NCI-H2196 treated with DMSO at 0.1 percent for 48 hours (cell line): ENCODE measurements around the gene ISG15.
A peak's percentile ranks its signal among the peaks of the same experiment; 100 is the strongest.

Experiments used
- DNase-seq: peaks from one replicate; lab custom pipeline; 2025; ENCODE audit not compliant: unreplicated experiment; lab: John Stamatoyannopoulos, UW

Gene ISG15

DNA sequence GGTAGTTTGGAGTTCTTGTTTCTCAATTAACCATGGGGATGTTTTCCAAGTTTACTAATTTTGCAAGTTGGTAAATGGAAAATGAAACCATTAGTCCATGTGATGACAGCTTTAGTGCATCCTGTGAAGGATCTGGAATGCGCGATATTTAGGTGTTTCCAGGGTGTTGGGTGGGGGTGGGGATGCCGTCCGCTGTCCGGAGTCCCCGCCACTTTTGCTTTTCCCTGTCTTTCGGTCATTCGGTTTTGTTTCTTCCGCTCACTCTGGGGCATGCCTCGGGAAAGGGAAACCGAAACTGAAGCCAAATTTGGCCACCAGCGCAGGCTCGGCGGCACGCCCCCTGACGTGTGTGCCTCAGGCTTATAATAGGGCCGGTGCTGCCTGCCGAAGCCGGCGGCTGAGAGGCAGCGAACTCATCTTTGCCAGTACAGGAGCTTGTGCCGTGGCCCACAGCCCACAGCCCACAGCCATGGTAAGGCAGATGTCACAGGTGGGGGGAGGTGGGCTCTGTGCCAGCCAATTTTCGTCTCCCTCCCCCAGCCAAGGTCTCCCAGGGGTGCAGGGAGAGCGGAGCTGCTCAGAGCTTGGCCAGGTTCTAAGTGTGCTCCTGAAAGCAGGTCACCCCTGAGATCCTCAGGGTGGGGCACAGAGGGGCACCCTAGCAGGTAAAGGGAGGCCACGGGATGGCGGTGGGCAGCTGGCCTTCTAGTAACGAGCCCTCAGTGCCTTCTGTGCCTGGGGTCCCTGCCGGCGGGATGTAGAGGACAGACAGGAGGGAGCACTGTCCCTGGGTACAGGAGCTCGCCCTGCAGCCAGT, at the start of gene ISG15:
TSS of gene ISG15 (plus strand) at position 393 of the 817 bp plus-strand sequence. CDS start at position 470, 77 bp downstream.
- peak; percentile 86 for DNase-seq

DNA sequence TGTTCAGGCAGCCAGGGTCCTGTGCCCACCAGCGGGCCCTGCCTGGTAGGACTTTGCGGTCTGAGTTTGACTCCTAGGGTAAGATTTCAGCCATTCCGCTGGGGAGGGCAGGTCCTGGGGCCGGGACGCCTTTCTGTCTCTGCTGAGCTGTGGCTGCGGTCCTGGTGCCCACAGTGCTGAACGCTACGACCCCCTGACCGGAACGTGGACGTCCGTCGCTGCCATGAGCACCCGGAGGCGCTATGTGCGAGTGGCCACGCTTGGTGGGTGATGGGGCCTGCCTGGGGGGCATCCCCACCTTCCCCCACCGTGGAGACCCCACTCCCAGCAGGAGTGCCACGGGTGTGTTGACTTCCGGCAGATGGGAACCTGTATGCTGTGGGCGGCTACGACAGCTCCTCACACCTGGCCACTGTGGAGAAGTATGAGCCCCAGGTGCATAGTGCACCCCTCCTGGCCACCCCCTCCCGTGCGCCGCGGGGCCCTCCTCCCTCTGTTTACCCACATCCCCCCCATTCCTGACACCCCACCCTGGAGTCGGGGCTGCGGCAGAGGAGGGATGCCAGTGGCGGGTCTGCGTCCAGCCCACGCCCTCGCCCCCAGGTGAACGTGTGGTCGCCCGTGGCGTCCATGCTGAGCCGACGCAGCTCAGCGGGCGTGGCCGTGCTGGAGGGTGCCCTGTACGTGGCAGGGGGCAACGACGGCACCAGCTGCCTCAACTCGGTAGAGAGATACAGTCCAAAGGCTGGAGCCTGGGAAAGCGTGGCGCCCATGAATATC, 49.4 kb upstream of the ISG15 start:
- DNase-seq, result no peak

DNA sequence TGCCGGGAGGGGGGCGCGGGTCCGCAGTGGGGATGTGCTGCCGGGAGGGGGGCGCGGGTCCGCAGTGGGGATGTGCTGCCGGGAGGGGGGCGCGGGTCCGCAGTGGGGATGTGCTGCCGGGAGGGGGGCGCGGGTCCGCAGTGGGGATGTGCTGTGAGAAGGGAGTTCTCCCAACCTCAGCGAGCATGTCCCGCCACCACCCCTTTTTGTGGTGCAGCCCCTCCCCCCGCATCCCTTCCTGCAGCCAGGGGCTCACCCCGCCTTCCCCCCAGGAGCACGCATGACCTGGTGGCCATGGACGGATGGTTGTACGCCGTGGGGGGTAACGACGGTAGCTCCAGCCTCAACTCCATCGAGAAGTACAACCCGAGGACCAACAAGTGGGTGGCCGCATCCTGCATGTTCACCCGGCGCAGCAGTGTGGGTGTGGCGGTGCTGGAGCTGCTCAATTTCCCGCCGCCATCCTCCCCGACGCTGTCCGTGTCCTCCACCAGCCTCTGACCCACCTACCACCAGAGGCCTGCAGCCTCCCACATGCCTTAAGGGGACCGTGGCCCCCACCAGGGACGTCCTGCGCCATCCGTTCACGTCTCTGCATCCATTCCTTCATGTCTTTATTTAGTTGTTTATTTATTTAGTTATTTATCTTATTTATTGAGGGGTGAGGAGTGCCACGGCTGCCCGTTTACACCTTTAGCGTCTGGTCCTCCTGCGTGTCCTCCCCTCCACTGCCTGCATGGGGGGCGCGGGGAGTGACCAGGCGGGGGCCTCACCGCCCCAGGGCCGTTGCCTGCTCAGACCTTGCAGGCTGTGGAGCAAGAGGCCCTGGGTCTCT, 48.4 kb upstream of the ISG15 start:
- no peak for DNase-seq

DNA sequence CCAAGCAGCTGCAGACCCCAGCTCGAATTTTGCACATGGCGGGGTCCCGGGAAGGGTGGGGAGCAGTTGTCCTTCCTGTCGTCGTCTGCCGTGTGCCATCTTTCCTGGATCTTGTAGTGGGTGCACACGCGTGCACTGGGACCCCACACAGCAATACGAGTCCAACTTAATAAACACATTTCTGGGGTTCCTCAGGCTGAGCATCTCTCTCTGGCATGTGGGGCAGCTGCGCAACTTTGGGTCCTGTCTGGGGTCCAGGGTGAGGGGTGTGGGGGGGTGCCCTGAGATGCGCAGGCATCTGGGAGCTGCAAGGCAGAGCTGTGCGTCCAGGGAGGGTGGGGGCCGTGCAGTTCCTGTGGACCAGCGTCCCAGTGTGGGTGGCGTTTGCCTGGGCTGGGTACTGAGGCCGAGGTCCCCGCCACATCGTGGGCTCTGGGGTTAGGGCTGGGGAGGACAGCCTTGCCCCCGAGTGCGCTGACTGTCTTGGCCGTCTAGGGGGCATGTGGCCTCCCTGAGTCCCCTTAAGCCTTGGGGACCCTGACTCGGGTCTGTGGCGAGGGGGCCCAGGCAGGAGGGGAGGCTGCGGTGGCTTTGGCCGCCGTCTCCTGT, 47.7 kb upstream of the ISG15 start:
- DNase-seq, result no peak

DNA sequence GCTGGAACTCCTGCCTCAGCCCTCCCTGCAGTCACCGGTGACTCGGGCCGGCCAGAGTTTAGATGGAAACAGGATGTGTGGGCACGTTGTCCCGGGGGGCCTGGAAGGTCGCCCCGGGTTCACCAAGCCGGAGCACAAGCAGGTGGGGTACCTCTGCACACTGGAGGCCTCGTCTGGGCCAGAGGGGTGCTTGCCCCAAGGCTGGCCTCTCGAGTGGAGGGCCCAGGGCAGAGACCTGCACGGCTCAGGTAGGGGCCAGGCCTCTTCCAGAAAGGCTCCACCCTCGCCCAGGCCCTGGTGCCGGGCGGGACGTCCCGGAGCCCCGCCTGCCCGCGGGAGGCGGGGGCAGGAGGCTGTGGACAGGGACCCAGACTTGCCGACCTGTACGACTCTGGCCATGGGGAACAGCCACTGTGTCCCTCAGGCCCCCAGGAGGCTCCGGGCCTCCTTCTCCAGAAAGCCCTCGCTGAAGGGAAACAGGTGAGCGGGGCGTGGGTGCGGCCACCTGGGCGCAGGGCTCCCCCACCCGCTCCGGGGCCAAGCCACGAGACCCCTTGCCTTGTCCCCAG, 47.1 kb upstream of the ISG15 start, which contains the start of gene PLEKHN1:
TSS of gene PLEKHN1 (plus strand) at position 348 of the 569 bp plus-strand sequence. CDS start at position 398, 50 bp downstream.
- no peak for DNase-seq

DNA sequence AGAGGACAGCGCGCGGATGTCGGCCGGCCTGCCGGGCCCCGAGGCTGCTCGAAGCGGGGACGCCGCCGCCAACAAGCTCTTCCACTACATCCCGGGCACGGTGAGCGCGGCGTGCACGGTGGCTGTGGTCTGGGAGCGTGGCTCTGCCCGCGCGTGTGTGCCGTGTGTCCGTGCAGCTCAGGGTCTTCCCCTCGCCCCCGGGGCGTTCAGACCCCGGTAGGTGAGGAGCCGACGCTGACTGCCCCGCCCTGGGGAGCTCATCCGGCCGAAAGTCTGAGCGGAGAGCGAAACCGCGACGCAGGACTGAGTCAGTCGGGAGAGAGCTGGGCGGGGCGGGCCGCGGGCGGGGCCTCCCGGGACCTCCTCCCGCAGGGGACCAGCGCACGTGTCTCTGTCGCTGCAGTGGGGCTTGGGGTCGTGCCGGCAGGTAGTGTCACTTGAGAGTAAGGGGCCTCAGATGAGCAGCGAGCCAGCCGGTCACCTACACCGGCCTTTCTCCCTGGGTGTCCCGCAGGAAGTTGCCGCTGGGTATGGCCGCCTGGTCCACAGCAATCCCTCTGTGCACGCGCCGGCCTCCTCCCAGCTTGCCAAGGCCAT, 46.5 kb upstream of the ISG15 start:
- DNase-seq, result no peak

DNA sequence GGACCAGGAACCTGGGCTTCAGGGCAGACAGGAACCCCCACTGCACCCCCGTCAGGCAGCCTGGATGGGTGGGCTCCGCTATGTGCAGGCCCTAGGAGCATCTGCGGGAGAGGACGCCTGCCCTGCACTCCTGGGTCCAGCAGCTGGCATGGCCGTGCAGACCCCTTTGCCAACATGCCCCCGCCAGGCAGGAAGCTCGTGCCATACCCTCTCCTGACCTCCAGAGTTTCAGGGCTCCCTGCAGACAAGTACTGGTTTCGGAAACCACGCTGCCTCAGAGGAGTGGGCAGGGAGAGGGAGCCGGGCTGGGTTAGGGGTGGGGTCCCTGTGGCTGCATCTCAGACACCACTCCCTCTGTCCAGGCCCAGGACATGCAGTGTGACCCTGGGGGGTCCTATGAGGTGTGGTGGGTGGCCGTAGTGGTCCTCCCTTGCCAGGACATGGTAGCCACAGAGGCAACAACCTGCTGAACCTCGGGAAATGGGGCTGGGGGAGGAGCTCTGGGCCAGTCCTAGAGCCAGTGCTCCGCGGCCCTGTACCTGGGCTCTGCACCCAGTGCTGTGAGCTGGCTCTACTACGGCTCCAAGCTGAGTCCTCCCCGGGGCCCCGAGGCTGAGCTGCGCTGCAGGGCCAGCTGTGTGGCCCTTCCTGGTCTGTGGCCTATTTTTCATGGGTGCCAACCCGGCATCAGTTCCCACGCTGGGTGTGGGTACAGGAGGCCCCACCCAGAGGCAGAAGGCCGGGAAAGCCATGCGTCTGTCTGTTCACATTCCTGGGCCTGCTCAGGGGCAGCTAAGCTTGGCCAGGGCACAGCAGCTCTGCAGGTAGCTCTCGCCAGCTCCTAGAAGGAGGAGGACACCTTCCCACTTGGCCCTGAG, 45.6 kb upstream of the ISG15 start:
- no peak for DNase-seq

DNA sequence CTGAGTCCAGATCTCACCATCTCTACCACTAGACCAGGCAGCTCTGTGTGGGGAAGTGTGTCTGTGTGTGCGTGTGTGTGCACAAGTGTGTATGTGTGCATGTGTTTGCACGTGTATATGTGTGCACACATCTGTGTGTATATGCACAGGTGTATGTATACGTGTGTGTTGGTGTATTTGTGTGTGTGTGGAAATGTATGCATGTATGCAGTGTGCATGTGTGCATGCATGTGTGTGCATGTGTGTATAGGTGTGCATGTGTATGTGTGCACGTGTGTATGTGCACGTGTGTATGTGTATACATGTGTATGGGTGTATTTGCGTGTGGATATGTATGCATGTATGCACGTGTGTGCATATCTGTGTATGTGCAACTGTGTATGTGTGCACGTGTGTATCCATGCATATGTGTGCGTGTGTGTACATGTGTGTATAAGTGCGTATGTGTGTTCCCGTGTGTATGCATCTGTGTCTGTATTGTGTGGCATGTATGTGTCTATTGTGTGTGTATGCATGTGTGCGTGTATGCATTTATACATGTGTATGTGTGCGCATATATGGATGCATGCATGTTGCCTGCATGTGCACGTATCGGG, 43.9 kb upstream of the ISG15 start:
- DNase-seq, result no peak

DNA sequence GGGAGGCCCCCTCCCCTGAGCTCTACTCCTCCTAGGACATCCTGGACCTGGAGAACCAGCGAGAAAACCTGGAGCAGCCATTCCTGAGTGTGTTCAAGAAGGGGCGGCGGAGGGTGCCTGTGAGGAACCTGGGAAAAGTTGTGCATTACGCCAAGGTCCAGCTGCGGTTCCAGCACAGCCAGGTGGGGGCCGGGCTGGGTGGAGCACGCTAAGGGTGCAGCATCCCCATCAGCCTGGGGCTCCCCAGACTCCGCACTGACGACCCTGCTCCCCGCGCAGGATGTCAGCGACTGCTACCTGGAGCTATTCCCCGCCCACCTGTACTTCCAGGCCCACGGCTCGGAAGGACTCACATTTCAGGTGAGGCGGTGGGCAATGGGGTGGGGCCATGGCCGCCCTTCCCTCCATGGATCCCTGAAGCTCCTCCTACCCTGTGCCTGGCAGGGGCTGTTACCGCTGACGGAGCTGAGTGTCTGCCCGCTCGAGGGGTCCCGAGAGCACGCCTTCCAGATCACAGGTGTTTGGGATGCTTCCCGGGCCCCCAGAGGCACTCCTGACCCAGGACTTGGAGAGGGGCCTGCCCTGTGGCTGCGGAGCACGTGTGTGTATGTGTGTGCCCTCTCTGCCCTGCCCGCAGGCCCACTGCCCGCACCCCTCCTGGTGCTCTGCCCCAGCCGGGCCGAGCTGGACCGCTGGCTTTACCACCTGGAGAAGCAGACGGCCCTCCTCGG, 42.9 kb upstream of the ISG15 start:
- no peak for DNase-seq

DNA sequence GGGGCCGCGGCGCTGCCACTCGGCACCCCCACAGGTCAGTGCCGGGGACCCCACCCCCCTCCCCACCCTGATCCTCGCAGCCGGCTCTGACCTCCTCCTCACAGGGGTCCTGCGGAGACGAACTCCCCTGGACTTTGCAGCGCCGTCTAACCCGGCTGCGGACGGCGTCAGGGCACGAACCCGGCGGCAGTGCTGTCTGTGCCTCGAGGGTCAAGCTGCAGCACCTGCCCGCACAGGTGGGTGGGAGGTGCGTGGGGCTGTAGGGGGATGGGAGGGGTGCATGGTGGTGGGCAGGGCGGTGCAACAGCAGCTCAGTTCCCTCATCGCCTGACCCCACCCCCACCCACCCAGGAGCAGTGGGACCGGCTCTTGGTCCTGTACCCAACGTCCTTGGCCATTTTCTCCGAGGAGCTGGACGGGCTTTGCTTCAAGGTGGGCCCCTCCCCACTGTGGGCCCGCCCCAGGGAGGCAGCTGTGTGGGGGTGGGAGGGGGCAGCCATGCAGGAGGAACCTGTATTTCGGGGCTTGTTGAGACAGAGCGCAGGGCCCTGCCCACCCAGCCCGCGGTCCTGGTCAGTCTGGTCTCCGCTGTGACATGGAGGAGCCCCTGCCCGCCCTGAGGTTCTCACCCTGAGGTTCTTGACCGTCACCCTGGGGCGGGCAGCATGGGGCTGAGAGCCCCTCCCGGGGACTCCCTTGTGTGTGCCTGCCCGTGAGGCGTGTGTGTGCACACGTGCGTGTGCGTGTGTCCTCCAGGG, 42.1 kb upstream of the ISG15 start:
- no peak for DNase-seq

DNA sequence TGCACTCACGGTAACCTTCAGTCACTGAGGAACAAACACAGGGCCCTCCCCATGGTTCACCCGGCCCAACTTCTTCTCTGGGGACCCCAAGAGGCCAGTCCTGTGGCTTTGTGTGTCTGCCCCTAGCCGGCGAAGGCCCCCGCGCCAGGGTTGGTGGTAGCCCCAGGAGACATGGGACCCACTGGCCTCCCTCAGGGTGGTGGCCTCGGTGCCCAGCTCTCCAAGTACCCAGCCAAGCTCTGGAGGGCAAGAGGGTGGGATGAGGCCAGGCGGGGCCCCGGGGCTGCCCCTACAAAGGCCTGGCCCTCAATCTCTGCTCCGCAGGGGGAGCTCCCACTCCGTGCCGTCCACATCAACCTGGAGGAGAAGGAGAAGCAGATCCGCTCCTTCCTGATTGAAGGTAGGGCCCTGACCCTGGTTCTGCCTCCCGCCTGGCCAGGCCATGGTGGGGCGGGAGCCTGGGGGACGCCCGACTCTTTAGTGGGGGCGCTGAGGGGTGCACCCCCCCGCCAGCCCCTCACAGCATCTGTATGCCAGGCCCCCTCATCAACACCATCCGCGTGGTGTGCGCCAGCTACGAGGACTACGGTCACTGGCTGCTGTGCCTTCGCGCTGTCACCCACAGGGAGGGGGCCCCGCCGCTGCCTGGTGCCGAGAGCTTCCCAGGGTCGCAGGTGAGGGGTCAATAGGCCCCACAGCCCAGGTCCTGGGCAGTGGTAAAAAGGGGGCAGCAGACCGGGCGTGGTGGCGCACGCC, 41.4 kb upstream of the ISG15 start:
- no peak for DNase-seq

DNA sequence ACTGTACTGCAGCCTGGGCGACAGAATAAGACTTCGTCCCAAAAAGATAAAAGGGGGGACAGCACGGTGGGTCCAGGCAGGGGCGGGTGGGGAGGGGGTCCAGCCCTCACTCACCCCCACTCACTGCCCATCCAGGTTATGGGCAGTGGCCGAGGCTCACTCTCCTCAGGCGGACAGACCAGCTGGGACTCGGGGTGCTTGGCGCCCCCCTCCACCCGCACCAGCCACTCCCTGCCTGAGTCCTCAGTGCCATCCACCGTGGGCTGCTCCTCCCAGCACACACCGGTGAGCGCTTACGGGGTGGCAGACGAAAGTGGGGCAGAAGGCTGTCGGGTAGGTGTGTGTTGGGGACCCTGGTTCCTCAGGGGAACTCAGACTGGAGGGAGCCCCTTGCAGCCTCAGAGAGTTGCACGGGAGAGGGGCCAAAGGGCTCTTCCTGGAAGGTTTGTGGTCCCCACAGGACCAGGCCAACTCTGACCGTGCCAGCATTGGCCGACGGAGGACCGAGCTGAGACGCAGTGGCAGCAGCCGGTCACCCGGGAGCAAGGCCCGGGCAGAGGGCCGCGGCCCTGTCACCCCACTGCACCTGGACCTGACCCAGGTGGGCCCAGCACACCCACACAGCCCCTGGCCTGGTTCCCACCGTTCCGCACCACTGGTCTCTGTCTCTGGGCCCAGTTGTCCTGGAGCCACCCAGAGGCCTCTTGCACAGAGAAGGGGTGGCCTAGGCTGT, 40.4 kb upstream of the ISG15 start:
- no peak for DNase-seq

DNA sequence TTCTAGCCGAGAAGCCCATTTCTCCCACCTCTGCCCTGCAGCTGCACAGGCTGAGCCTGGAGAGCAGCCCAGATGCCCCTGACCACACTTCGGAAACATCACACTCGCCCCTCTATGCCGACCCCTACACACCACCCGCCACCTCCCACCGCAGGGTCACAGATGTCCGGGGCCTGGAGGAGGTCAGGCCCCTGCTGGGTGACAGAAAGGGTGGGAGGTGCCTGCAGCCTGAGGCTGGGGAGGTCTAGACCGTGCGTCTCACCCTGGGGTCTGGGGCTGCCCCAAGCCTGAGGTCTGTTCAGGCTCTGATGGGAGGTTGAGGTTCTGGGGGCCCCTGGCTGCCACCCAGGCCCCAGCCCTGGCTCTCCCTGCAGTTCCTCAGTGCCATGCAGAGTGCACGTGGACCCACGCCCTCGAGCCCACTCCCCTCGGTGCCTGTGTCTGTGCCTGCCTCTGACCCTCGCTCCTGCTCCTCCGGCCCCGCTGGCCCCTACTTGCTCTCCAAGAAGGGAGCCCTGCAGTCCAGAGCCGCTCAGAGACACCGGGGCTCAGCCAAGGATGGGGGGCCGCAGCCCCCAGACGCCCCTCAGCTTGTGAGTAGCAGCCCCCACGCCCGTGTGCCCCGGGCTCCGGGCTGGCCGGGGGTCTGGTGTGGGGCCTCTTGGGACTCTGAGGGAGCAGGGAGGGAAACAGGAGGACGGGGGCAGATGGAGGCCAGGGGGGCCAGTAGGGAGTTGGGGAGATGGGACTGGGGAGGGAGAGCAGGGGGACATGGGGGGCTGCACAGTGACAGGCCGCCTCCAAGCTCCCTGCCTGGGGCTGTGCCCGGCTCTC, 39.6 kb upstream of the ISG15 start:
- no peak for DNase-seq

DNA sequence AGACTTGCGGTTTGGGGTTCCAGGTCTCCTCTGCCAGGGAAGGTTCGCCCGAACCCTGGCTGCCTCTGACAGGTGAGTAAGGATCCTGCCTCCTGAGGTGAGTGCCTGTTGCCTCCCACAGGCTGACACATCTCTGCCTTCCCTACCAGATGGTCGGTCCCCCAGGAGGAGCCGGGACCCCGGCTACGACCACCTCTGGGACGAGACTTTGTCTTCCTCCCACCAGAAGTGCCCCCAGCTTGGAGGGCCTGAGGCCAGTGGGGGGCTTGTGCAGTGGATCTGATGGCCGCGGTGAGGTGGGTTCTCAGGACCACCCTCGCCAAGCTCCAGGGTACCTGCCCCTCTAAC, 39.0 kb upstream of the ISG15 start:
- DNase-seq, result no peak

DNA sequence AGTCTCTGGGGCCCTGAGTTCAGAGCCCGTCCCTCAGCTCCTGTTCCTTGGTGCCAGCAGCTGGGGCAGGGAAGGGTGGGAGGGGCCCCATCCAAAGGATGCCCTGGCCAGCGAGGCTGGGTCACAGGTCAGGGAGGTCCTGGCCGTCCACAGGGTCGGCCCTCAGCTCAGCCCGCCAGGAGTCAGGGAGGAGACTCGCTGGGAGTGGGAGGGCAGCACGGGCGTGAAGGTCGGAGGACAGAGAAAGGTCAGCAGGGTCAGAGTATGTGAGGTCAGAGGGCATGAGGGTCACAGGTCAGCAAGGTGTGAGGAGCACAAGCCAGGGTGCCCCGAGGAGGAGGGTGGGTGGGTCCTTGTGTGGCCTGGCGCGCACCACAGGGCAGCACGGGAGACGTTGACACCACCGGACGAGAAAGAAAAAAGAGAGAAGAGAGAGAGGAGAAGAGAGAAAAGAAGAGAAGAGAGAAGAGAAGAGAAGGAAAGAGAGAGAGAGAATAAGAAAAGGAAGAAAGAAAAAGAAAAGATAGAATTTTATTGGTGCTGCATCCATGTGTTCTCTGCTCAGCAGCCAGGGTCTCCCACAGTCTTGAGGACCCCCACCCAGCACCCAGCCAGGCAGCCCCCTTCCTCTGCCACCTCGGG, 38.5 kb upstream of the ISG15 start:
- no peak for DNase-seq
